Bronchus fibroblast of lung (primary cell): ENCODE data around the gene ARTN. TPM values are rescaled to one million over a fixed set of nuclear protein-coding genes. Genes with fewer than 3 reads are reported as not detected.

Experiments used
- total RNA-seq: library from RNA; depleted of rRNA; stranded (reverse); fragments of >200 nt; gene quantifications from 2 replicates; pipeline ENCODE4 v1.2.3, GENCODE V29; 2015

The ARTN gene
- 0.17 and 0.74 TPM in 2 replicates for total RNA-seq

GRCh38 chr1:43933386-43934100 is at the start of gene ARTN:
Gene ARTN, plus strand, starts transcription at chr1:43933801. Its CDS starts 1,856 bp downstream, at chr1:43935657.

GRCh38 chr1:43946236-43947060 is 12.8 kb downstream of the ARTN start, which contains the start of gene IPO13:
Gene IPO13, plus strand, starts transcription at chr1:43946950. Its CDS starts 651 bp downstream, at chr1:43947601.

GRCh38 chr1:43969746-43970466 is 36.3 kb downstream of the ARTN start, which contains the start of gene DPH2:
Gene DPH2, plus strand, starts transcription at chr1:43970010. Its CDS starts 166 bp downstream, at chr1:43970176.

GRCh38 chr1:43974443-43975248 is 41.0 kb downstream of the ARTN start, which contains the start of gene ATP6V0B:
Gene ATP6V0B, plus strand, starts transcription at chr1:43974960. Its CDS starts 81 bp downstream, at chr1:43975041.

GRCh38 chr1:43978551-43979260 is 45.1 kb downstream of the ARTN start, which contains the start of gene B4GALT2:
Gene B4GALT2, plus strand, starts transcription at chr1:43979210. Its CDS starts 1,951 bp downstream, at chr1:43981161.

Other genes with a start within 250 kb of the ARTN start
- 16.3 and 19.6 TPM in 2 replicates for gene ST3GAL3, start 226.3 kb upstream of the ARTN start, total RNA-seq
- 18.8 and 21.4 TPM in 2 replicates for gene IPO13, start 13.1 kb downstream of the ARTN start, total RNA-seq
- gene DPH2, start 36.2 kb downstream of the ARTN start, total RNA-seq: 17.1 and 18.3 TPM in 2 replicates
- 114 and 116 TPM in 2 replicates for gene ATP6V0B, start 41.2 kb downstream of the ARTN start, total RNA-seq
- gene B4GALT2, start 45.4 kb downstream of the ARTN start, total RNA-seq: 109 and 110 TPM in 2 replicates
- 3.0 and 4.3 TPM in 2 replicates for gene CCDC24, start 57.8 kb downstream of the ARTN start, total RNA-seq
- gene SLC6A9, start 97.7 kb downstream of the ARTN start, total RNA-seq: 5.2 and 9.1 TPM in 2 replicates
- under 0.01 TPM in 2 replicates for gene KLF17, start 185.0 kb downstream of the ARTN start, total RNA-seq
- gene KLF18, start 207.8 kb downstream of the ARTN start, total RNA-seq: not detected in 2 replicates